NCI-H510A (cell line): ENCODE measurements around the gene NLRP1.

Experiments used
- DNase-seq: peaks from one replicate; lab custom pipeline; 2025; lab: John Stamatoyannopoulos, UW

The NLRP1 gene

GRCh38 chr17:5584383-5585286 is at the start of gene NLRP1:
NLRP1 (minus strand) TSS chr17:5584509; CDS start chr17:5583957, 552 bp downstream.
- DNase-seq: no peak

DNA sequence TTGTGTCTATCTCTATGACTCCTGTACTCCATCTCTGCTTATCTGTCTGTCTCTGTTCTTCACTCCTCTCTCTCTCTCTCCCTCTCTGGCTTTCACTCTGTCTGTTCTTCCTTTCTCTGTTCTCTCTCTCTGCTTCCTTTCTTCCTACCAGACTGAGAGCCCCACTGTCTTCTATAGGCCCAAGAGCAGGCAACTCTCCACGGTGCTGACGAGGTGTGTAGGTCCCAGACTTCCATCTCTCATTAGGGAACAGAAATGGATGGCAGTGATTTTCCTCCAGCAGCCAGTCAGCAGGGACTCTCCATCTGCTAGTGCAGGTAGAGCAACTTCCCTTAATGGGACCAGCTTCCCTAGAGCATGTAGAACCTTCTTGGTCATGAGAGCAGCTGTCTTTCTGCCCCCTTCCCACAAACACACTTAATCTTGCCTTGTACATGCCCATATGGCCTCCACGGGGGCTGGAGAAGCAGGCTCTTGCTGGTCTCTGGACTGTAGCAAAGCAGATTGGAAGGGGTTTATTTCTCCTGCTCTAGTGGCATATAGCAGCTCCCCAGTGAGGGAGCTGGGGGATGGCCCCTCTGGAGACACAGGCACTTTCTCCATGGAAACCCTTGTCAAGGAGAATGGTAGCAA is 47.8 kb upstream of the NLRP1 start:
- no peak for DNase-seq

- no peak for DNase-seq
Observed at GRCh38 chr17:5630434-5630833, 46.1 kb upstream of the NLRP1 start.

DNA sequence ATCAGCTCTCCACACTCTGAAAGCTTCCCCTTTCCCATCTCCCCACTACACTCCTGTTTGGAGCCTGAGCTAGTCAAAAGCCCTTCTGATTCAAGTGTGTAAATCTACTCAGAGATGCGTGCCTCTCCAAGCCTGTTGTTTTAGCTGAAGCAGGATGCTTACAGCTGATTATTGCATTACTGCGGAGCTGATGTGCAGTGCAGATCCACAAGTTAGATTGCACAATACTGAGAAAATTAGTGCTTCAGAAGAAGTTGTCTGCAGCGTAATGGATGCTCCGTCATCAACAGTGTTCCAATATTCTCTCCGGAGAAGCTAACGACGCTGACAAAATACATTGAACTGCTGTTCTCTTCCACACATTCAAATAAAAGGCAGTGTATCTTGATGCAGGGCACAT is 44.8 kb upstream of the NLRP1 start:
- DNase-seq: no peak

DNA sequence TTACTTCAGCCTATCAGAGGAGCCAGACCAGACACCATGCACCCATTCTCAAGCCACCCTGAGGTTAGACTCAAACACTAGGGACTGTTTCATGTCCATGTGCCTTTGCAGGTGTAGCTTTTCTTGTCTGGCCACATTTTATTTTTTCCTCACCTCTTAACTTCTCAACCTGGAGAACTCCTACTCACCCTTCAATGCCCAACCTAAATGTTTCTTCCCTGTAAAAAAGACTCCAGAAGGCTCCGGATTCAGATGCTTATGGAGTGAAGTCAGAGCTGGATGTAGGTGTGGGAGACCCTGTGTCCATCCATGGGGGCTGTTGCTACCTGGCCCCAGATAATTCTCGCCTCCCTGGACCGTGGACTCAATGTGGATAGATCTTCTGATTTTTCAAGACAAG is 44.0 kb upstream of the NLRP1 start:
- no peak for DNase-seq

DNA sequence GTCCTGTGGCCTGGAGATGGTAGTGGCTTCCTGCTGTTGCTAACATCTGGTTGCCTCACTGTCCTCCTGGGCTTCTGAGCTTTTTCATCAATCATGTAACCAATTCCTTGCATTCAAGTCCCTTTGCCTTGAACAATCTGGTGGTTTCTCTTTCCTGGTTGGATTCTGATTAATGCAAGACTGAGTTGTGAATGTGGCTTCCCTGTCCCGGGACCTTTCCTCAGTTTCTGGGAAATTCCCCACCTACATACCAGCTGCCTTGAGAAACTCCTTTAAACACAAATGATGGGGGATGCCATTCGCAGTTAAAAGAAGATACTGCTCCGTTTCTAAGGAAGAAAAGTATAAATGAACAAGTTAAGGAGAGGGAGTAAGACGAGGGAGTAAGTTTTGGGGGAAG is 39.9 kb upstream of the NLRP1 start:
- DNase-seq: no peak

GRCh38 chr17:5621729-5622128 is 37.4 kb upstream of the NLRP1 start:
- DNase-seq: no peak

GRCh38 chr17:5621026-5621425 is 36.7 kb upstream of the NLRP1 start:
- no peak for DNase-seq

GRCh38 chr17:5619088-5619740 is 34.9 kb upstream of the NLRP1 start:
- DNase-seq: no peak

DNA sequence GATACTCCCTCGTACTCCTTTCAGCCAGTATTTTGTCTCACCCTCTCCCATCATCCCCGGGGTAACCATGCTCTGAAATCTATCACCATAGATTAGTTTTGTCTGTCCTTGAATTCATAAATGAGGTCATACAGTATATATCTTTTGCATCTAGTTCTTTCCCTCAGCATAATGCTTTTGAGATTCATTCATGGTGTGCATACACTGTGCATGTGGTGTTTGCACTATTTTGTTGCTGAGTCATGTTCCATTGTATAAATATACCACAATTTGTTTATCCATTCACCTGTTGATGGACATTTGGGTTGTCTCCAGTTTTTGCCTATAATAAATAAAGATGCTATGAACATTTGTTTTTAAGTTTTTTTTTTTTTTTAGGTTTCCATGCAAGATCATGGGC is 34.2 kb upstream of the NLRP1 start:
- DNase-seq: no peak

- DNase-seq: no peak
Observed at GRCh38 chr17:5615476-5615875, 31.2 kb upstream of the NLRP1 start.

DNA sequence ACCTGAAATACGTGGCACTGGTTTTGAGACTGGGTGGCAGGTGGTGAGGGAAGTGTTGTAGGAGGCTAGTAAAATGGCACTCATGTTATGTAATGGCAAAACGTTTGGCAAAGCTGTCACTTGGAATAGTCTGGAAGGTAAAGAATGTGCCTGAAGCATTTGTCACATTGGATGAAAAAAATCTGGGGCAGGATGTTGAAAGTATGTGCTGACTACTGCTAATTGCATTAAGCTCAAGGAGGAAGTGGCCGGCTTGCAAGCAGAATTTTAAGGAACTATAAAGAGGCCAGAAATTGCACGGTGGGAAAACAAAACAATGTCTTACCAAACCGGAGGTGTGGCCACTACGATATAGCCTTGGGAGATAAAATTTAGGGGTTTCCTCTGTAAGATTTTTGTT is 26.6 kb upstream of the NLRP1 start:
- no peak for DNase-seq

- no peak for DNase-seq
Observed at GRCh38 chr17:5608399-5609112, 24.2 kb upstream of the NLRP1 start.

DNA sequence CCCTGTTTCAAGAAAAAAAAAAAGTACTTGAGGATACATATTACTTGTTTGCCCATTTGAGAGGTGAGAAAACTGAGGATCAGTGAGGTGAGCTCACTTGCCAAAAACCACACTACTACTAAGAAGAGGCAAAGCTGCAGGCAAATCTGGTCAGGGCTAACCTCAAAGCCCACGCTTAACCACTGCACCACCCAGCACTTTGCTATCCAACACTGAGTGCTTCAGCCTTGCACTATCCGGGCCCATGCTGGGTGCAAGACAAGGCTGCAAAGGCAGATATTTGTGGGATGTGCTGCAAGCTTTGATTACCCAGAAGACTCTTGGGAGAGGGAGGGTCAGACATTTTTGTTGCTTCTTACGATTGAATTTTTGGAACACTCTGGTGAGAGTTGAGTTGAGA is 23.6 kb upstream of the NLRP1 start:
- no peak for DNase-seq

- DNase-seq: no peak
Observed at GRCh38 chr17:5605452-5605851, 21.1 kb upstream of the NLRP1 start.

DNA sequence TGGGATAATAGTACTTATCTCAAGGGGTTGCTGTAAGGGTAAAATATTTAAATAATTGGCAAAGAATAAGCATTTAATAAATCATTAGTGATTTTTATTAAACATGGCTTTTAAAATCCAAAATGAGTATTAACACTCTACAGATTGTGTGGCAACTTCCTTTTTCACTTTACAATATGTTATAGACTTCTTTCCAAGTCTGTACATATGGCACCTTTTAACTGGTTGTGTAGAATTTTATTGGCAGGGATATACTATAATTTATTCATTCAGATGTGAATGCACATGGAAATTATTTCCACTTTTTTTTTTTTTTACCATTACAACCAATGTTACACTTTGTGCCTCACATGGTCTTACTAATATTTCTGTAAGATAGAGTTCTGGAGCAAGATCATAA is 15.7 kb upstream of the NLRP1 start:
- no peak for DNase-seq

DNA sequence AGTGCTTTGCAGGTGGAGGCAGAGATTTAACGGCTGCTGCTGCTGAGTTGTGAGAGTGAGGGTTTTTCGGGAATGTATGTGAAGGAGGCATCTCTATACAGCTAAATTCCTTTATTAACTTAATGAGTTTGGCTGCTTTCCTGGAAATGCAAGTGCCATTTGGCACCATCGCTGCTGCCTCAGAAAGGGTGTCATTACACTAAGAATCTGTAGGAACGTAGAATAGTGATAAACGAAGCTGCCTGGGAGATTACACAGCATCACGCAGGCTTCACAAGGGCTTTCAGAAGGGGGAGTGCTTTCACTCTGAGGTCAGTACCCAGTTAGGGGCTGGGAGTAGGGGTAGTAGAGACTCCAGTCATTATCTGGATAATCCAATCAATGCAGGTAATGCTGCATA is 14.1 kb upstream of the NLRP1 start:
- DNase-seq: no peak

DNA sequence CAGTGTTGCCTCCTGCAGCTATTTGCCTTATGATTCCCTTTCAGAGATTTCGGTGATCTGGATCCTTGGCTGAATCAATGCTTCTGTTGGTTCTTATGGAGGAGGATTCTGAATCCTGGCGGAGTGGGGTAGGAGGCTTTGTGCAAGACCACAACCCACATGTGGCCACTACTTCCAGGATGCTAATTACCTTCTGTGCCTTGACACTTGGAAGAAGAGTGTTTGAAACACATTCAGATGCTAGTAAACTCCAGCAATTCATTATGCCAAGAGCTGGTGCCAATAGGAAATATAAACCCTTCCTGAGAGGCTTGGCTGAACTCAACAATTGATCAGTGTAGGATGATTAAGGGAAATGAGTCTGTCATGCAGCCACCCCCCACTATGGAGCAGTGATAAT is 12.1 kb upstream of the NLRP1 start:
- DNase-seq: no peak

- DNase-seq: no peak
Observed at GRCh38 chr17:5595831-5596230, 11.5 kb upstream of the NLRP1 start.

DNA sequence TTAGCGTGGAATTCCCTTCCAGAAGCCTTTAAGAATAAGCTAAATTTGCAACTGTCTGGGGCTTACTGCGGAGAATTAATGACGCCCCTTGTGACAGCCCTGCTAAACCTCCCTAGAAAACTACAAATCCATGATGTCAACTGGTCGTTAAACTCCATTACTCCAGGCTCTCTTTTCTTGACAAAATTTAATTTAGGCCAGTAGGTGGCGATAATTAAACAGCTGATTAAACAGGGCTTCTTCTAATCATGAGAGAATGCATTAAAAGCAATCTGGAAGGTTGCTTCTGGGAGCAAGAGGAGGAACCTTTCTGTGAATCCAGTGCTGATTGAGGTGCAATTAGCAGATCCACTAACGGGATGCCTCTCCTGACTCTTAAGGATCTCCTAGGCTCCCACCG is 8.1 kb upstream of the NLRP1 start:
- no peak for DNase-seq

- no peak for DNase-seq
Observed at GRCh38 chr17:5591966-5592365, 7.7 kb upstream of the NLRP1 start.

DNA sequence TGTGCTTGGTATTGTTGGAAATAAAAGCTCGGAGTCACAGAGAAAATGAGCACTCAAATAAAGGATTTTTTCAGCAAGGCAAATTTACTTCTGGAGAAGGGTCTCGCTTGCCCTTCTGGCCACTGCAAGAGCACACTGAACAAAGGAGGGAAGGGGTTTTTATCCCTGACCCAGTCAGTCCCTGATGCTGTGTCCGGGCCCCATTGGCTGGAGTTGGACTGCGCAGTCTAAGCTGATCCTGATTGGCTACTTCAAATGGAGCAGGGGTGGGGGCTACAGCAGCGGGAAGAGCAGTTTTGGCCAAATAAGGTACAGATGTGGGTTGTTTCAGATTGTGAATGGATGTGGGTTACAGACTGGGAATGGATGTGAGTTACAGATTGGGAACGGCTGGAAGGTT is 4.3 kb upstream of the NLRP1 start:
- DNase-seq: no peak
